Middle frontal gyrus (tissue), 1 donor: ENCODE measurements around the gene TBX10.
A peak's percentile ranks its signal among the peaks of the same experiment; 100 is the strongest.

Experiments
- DNase-seq: peaks from one replicate; pipeline ENCODE4 v3.0.0-alpha.2; 2015; ENCODE audit warnings: low spot score; ENCODE audit errors: extremely low spot score

TBX10 gene

DNA sequence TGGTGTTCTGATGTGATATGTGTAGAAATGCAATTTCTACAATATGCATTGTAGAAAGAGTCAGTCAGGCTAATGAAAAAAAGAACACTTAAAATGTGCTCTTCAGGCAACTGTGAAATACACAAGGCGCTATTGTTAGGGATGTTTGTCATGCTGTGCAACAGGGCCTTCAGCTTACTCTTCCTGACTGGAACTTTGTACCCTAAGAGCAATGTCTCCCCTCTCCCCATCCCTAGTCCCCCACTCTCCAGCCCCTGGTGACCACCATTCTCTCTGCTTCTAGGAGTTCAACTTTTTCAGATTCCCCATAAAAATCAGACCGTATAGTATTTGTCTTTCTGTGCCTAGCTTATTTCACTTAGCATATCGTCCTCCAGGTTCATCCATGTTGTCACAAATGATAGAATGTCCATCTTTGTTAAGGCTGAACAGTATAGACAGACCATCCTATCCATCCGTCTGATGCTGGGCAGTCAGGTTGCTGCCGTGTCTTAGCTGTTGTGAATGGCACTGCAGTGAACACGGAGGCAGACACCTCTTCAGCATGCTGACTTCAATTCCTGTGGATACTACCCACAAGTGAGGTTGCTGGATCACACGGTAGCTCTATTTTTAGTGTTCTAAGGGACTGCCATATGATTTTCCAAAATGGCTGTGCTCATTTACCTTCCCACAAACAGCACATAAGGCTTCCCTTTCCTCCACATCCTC lies 22.2 kb downstream of the TBX10 start:
- DNase-seq: no peak

DNA sequence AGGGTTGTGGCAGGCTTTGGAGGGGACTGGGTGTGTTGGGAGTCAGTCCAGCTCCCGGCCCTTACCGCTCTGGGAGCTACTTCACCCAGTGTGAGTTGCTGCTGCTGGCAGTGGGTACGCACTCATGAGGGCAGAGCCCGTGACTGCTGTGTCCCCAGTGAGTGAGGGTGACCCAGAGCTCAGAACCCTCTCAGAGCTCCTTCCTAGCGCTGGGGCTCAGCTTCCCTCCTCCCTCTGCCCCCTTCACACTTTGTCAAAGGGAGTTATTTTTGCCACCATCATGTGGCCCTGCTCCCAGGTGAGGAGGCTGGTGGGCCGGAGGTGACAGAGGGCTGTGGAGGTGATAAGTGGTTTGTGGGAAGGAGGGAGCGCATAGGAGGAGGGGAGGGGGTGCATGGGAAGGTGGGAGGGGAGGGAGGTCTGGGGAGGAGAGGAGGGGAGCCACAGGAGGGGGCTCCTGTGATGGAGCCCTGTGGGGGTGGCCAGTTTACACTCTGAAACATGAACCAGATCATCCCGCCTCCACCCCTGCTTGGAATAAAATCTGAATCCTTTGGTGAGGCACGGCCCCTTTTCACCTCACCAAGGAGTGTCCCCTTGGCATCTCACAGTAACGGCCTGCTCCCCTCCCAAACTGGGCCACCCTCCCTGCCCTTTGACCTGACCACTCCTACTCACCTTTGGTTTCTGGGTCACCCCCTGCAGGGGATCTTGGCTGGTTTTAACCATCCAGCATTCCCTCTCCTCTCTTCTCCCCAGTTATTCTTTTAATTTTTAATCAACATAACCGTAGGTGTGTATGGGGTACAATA lies 22.9 kb downstream of the TBX10 start:
- no peak for DNase-seq

DNA sequence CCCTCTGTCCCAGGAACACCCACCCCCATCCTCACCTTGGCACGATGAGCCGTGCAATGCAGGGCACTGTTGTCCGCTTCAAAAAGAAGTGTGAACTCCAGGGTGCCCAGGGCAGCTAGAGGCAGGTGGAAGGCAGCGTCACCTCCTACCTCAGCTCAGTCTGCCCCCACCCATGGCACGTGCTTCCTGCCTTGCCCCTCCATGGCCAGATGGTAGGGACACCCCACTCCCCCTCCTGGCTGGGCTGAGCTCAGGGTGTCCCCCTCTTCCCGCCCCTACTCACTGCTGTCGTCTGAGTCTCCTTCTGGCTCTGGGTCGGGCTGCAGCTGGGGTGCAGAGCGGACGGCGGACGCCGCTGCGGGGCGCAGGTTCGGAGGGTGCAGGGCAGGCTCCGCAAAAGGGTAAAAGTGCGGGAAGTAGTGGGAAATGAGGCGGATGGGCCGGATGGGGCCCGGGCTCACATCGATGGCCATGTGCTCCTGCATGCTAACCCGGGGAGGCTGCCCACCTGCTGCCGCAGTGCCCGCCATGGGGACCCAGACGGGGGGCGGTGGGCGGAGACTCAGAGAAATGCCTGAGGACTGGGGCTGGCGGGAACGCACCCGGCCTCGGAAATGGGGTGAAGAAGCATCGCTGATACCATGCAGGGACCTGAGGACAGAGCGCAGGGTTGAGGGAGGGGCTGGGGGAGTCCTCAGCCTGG lies 23.7 kb downstream of the TBX10 start:
- DNase-seq: no peak

DNA sequence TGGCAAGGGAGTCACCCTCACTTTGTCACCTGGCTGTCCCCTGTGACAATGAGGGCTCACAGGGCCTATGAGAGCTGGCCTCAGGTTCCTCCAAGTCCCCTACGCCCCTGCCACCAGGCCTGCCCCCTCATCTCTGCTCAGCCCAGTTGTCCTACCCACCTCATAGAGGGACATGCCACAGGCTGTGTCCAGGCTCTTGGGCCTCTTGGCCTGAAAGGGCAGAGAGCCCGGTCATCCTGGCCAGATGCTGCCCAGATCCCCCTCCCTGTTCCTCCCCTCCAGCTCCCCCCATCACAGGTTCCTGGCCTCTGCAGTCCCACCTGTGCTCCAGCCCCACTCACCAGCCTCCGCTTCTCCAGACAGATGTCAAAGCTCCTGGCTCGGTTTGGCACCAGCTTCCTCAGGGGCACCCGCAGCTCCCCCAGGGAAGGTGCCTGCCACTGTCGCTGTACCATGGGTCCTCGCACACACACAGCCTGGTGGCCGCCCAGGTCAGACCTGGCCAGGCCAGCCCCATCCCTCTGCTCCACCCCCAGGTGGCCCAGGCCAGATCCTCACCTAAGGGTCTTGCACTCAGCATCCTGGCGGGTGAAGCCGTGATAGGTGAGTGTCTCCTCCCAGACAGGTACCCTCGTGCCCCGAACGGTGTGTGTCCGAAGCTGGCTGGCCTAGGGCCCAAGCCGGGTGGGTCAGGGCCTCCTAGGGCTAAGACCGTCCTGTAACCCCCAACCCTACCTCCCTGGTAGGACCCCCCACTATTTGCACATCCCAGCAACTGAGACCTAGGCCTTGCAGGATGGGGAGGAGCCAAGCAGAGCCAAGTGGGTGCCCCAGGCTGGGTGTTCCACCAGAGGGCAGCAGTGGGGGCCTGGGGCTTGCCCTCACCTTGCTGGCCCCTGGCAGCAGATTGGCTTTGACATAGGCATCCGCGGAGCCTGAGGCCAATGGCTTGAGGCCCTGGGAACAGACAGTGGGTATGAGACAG lies 24.5 kb downstream of the TBX10 start:
- no peak for DNase-seq

GRCh38 chr11:67613960-67614715 lies 25.4 kb downstream of the TBX10 start:
- no peak for DNase-seq

- no peak for DNase-seq
Measured at GRCh38 chr11:67613313-67613959, 26.1 kb downstream of the TBX10 start.

DNA sequence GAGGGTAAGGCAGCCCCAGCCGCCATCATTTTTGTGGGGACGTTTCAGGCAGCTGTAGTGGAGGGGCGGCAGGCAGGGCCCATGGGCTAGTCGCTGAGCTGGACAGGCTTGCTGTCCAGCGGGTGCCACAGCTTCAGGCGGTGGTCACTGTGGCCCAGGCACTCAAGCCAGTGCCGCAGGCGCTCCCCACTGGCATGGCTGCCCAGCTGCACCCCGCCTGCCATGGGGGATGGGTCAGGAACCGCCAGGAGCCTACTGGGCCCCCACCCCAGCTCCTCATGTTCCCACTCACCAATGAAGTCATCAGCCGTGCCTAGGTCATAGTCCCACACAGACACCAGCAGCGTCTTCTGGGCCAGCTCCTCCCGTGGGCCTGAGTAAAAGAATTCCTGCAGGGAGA lies 26.8 kb downstream of the TBX10 start:
- DNase-seq: no peak

DNA sequence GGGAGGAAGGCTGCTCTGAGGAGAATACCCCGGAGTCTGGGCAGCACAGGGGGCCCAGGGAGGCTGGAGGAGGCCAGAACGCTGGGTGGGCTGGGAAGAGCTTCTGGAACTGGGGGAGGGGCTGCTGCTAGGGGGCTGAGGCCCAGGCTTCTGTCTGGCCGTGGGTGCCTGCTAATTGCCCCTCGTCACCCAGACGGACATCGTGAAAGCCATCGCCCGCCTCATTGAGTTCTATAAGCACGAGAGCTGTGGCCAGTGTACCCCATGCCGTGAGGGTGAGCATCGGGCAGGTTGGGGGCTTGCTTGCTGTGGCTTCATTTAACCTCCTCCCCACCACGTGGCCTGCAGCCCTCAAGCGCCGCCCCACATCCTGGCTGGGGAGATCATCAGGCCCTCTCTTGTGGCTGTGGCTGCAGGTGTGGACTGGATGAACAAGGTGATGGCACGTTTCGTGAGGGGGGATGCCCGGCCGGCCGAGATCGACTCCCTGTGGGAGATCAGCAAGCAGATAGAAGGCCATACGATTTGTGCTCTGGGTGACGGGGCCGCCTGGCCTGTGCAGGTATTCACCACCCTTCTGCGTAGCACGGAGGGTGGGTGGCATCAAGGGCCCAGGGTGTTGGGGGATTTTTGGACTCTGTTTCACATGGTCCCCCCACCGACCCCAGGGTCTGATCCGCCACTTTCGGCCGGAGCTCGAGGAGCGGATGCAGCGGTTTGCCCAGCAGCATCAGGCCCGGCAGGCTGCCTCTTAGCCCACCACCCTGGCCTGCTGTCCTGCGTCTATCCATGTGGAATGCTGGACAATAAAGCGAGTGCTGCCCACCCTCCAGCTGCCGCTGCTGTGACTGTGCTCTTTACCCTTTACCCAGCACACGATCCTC lies 27.6 kb downstream of the TBX10 start:
- DNase-seq: no peak

- no peak for DNase-seq
Measured at GRCh38 chr11:67611165-67611564, 28.4 kb downstream of the TBX10 start.

DNA sequence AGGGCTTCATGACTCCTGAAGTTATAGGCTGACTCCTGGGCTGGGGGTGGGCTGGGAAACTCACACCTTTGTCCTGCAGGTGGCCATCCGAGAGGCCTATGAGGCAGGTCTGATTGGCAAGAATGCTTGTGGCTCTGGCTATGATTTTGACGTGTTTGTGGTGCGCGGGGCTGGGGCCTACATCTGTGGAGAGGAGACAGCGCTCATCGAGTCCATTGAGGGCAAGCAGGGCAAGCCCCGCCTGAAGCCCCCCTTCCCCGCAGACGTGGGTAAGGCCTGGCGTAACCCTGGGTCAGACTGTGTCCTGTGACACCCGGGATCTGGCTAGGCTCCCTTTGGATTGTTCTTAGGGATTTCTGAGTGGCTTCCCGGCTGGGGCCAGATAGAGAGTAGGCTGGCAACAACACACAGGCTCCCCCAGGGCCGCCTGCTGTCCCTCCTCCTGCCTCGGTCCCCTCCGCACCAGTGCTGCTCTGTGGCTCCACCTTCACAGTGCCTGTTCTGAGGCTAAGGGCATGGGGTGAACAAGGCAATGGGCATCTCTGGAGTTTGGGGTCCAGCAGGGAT lies 29.2 kb downstream of the TBX10 start:
- no peak for DNase-seq

GRCh38 chr11:67609316-67609715 lies 30.2 kb downstream of the TBX10 start:
- DNase-seq: no peak

- no peak for DNase-seq
Measured at GRCh38 chr11:67608486-67608885, 31.1 kb downstream of the TBX10 start.

GRCh38 chr11:67607507-67607906 lies 32.1 kb downstream of the TBX10 start:
- no peak for DNase-seq

DNA sequence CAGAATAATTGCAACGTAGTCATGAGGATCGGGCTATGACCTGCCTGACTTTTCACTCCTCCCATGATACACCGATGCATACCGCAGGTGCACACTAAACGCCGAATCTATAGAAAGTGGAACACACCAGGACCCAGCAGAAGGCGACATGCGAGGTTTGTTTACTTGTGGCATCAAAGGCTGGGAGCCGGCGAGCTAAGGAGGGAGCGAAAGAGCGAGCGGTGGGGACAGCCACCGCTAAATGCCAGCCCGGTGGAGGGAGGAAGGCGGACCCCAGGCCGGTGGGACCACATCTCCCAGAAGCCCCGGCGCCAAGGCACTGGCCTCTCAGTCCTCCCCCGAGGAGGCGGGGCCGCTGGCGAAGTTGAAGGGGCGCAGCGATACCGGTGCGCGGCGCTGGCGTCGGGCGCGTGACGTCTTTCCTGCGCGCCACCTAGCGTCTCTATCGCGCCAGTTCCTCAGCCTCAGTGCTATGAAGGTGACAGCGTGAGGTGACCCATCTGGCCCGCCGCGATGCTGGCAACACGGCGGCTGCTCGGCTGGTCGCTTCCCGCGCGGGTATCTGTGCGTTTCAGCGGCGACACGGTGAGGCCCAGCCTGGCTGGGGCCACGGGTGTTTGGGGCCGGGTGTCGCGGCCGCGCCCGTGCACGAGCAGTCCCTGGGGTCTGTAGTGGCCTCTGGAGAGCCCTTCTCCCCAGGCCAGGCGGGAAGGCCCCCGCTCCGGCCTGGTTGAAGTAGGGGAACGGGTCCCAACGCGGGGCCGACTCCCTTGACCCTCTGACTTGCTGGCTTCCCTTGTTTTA lies 32.9 kb downstream of the TBX10 start, which contains the start of gene NDUFV1:
TSS of gene NDUFV1 (plus strand) at position 445 of the 804 bp plus-strand sequence. CDS start at position 514, 69 bp downstream.
- peak; percentile 95 for DNase-seq

GRCh38 chr11:67606093-67606491 lies 33.5 kb downstream of the TBX10 start:
- no peak for DNase-seq

GRCh38 chr11:67605231-67606011 lies 34.1 kb downstream of the TBX10 start:
- DNase-seq: no peak

DNA sequence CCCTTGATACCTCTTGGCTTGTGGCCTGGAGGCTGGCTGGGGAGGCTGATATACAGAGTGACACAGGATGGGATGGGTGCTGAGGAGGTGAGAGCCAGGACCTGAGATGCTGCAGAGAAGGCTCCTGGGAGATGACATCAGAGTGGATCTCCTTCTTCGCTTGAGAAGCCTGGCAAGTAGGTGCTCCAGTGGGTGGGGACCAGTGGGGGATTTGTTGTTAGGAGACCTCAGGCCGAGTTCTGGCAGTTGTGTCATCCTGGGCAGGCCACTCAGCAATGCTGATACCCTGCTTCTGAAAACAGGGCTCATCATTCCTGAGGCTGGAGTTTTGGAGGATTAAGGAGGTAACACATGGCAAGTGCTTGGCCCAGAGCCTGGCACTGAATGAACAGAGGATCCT lies 34.7 kb downstream of the TBX10 start:
- DNase-seq: no peak
